Measurements from ENCODE around the gene RNF31. TPM values are rescaled to one million over a fixed set of nuclear protein-coding genes. Genes with fewer than 3 reads are reported as not detected.

The RNF31 gene
- total and polyA plus RNA-seq, 2 of the 13 experiments (the other 11 are each of a cell fraction or from before 2014, with no cell fraction given): 48.2 to 86.8 TPM

DNA sequence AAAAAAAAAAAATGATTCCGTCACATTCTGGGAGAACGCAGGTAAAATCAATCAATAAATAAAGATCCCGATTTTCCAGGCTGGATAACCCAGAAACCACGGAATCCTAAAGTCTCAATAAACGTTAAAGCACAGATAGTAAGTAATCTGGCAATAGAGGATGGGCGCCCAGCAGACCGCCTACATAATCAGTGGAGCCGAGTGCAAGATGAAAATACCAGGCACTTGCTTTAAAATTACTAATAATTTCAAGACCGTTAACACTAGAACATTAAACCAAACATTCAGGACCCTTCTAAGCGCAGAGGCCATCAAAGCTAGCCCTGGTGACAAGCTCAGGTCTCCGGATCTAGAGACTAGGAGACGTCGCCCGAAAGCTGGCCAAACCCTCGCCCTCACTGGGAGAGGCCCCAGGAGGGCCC, 33.9 kb upstream of the RNF31 start (continued):
- TF ChIP-seq, protein P1, sequence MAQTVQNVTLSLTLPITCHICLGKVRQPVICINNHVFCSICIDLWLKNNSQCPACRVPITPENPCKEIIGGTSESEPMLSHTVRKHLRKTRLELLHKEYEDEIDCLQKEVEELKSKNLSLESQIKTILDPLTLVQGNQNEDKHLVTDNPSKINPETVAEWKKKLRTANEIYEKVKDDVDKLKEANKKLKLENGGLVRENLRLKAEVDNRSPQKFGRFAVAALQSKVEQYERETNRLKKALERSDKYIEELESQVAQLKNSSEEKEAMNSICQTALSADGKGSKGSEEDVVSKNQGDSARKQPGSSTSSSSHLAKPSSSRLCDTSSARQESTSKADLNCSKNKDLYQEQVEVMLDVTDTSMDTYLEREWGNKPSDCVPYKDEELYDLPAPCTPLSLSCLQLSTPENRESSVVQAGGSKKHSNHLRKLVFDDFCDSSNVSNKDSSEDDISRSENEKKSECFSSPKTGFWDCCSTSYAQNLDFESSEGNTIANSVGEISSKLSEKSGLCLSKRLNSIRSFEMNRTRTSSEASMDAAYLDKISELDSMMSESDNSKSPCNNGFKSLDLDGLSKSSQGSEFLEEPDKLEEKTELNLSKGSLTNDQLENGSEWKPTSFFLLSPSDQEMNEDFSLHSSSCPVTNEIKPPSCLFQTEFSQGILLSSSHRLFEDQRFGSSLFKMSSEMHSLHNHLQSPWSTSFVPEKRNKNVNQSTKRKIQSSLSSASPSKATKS (CRISPR knock-in tag; IDR thresholded peaks at IDR 0.05): 0 out of 2 replicates have a peak, but pooled peaks have one; percentile 39
- TF ChIP-seq MLLT10 (CRISPR knock-in tag; IDR thresholded peaks at IDR 0.05): 0 out of 2 replicates have a peak, but pooled peaks have one; percentile 34
- TF ChIP-seq ZNF766 (CRISPR knock-in tag; IDR thresholded peaks at IDR 0.05; ENCODE audit: borderline replicate concordance): no peak
- TF ChIP-seq, protein P2, sequence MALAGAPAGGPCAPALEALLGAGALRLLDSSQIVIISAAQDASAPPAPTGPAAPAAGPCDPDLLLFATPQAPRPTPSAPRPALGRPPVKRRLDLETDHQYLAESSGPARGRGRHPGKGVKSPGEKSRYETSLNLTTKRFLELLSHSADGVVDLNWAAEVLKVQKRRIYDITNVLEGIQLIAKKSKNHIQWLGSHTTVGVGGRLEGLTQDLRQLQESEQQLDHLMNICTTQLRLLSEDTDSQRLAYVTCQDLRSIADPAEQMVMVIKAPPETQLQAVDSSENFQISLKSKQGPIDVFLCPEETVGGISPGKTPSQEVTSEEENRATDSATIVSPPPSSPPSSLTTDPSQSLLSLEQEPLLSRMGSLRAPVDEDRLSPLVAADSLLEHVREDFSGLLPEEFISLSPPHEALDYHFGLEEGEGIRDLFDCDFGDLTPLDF (CRISPR knock-in tag; IDR thresholded peaks at IDR 0.05): peak; percentile 71; the same call in 1 of the 2 replicates

DNA sequence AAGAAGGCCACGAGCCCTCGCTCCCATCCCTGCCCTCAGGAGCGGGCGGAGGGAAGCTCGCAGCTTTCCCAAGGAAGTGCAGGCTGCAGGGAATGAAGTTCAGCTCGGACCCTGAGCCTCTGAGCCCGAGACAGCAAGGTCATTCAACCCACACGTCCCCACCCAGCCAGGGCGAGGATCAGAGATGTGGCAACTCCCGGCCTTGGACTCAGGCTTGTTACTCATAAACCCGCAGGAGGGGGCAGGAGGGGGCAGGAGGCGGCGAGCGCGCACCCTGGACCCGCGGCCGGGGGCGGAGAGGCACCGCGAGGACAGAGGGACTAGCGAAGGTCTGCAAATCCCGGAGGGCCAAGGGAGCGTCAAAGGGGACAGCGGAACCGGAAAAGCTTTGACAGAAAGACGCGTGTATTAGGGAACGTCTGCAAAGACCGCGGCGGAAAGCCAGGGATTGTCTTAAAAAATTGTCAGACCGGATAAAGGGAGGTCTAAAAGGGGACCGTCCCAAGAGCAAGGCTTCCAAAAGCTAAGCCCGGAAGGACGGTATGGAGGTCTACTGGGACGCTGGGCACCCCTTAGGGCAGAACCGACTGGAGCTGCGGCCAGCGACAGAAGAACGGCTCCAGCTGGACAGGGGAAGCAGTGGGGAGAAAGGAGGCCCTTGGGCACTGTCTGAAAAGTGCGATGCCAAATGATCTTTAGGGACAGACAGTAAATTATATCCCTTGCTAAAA, 33.3 kb upstream of the RNF31 start:
- H2AFZ ChIP-seq (ENCODE audit: low read length): no peak overlapping the region
- H3K27ac ChIP-seq (ENCODE audit: extremely low read length, insufficient read depth, low read length): peak overlapping the region; percentile 98
- H4K20me1 ChIP-seq (ENCODE audit: insufficient read depth, low read length): no peaks in the 10 kb centered on the region
- H3K9ac ChIP-seq (ENCODE audit: insufficient read depth, low read depth, low read length): peak overlapping the region; percentile 99
- peak; percentile 93 for FAIRE-seq
- peak overlapping the region; percentile 66 to 96 (median 85) for H3K4me3 ChIP-seq (replicated peaks in 1 of 3; ENCODE audit: insufficient read depth in 1 of 3, low read depth in 2 of 3, low read length in 3 of 3)
- in situ Hi-C loops (cut with HindIII; ENCODE audit: extremely low pct_ligation_motif_present, low pct_unique_long_range_greater_than_20kb): loop anchor here (25.0 kb wide), 1 partner anchor 1527 kb away; the partner anchor contains the start of genes ABHD4 and DAD1
- DNase-seq (ENCODE audit: low spot score): peak; percentile 100
- peak overlapping the region; percentile 100 for H3K4me2 ChIP-seq (ENCODE audit: low read depth, low read length)
- peaks cover 57% of the 10 kb centered on the region for H3K4me1 ChIP-seq (ENCODE audit: insufficient read depth, low read length)
- intact Hi-C loops (cut with micrococcal nuclease; ENCODE audit: unreplicated experiment): loop anchor here (1.0 to 10.0 kb wide), 7 partner anchors 11 to 1019 kb away; partner anchors contain the start of genes ACIN1, BCL2L2, C14orf119 and IPO4
- ATAC-seq: peak; percentile 82
- no peaks in the 10 kb centered on the region for H3K9me3 ChIP-seq (ENCODE audit: low read length)
- H3K36me3 ChIP-seq (replicated peaks in 1 of 2; ENCODE audit: control insufficient read depth in 1 of 2, insufficient read depth in 2 of 2, low read length in 2 of 2): peaks cover 24 to 29% of the 10 kb centered on the region in 2 experiments
- H3K79me2 ChIP-seq (ENCODE audit: insufficient read depth, low read length): peaks cover 33% of the 10 kb centered on the region
- ChIA-PET CTCF (ENCODE audit: low intra/inter-chr PET ratio, low total read pairs) (interaction anchor here (1.0 to 1.6 kb wide), 3 partner anchors 20 to 47 kb away, joined by 3 read pairs; partner anchors contain the start of genes IRF9, PCK2 and PSME1), POLR2A (interaction anchor here (0.7 to 15.5 kb wide), 77 partner anchors 11 to 1348 kb away, joined by 3 to 977 read pairs (median 7); partner anchors contain the start of genes ACIN1, AP1G2, BCL2L2 and C14orf119)
- H3K27me3 ChIP-seq (ENCODE audit: control insufficient read depth in 1 of 2, insufficient read depth in 2 of 2, low read length in 2 of 2): no peaks in the 10 kb centered on the region; a peak in 1 of 5 replicates
- under 1% methylated on average over 42 of the region's 42 CpGs for WGBS (ENCODE audit: low lambda C conversion rate)
- BruUV-seq (replicated peaks): TSS peak; percentile 50
- TF ChIP-seq, protein P3, sequence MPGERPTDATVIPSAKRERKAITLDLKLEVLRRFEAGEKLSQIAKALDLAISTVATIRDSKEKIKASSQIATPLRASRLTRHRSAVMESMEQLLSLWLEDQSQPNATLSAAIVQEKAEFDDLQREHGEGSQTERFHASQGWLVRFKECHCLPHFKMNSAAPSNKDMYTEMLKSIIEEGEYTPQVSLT (CRISPR knock-in tag; IDR thresholded peaks at IDR 0.05; ENCODE audit: borderline replicate concordance, low read depth): no peak
- TF ChIP-seq, protein P4, sequence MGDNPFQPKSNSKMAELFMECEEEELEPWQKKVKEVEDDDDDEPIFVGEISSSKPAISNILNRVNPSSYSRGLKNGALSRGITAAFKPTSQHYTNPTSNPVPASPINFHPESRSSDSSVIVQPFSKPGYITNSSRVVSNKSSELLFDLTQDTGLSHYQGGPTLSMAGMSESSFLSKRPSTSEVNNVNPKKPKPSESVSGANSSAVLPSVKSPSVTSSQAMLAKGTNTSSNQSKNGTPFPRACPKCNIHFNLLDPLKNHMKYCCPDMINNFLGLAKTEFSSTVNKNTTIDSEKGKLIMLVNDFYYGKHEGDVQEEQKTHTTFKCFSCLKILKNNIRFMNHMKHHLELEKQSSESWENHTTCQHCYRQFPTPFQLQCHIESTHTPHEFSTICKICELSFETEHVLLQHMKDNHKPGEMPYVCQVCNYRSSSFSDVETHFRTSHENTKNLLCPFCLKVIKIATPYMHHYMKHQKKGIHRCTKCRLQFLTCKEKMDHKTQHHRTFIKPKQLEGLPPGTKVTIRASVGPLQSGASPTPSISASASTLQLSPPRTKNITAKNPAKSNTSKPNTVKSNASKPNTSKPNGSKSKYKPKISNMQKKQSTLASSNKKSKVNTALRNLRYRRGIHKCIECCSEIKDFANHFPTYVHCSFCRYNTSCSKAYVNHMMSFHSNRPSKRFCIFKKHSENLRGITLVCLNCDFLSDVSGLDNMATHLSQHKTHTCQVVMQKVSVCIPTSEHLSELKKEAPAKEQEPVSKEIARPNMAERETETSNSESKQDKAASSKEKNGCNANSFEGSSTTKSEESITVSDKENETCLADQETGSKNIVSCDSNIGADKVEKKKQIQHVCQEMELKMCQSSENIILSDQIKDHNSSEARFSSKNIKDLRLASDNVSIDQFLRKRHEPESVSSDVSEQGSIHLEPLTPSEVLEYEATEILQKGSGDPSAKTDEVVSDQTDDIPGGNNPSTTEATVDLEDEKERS (CRISPR knock-in tag; IDR thresholded peaks at IDR 0.05): peak; percentile 79
- TF ChIP-seq PHF20 (CRISPR knock-in tag; IDR thresholded peaks at IDR 0.05): no peak
- TF ChIP-seq, protein P5, sequence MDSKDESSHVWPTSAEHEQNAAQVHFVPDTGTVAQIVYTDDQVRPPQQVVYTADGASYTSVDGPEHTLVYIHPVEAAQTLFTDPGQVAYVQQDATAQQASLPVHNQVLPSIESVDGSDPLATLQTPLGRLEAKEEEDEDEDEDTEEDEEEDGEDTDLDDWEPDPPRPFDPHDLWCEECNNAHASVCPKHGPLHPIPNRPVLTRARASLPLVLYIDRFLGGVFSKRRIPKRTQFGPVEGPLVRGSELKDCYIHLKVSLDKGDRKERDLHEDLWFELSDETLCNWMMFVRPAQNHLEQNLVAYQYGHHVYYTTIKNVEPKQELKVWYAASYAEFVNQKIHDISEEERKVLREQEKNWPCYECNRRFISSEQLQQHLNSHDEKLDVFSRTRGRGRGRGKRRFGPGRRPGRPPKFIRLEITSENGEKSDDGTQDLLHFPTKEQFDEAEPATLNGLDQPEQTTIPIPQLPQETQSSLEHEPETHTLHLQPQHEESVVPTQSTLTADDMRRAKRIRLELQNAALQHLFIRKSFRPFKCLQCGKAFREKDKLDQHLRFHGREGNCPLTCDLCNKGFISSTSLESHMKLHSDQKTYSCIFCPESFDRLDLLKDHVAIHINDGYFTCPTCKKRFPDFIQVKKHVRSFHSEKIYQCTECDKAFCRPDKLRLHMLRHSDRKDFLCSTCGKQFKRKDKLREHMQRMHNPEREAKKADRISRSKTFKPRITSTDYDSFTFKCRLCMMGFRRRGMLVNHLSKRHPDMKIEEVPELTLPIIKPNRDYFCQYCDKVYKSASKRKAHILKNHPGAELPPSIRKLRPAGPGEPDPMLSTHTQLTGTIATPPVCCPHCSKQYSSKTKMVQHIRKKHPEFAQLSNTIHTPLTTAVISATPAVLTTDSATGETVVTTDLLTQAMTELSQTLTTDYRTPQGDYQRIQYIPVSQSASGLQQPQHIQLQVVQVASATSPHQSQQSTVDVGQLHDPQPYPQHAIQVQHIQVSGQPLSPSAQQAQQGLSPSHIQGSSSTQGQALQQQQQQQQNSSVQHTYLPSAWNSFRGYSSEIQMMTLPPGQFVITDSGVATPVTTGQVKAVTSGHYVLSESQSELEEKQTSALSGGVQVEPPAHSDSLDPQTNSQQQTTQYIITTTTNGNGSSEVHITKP (CRISPR knock-in tag; IDR thresholded peaks at IDR 0.05; ENCODE audit: low read depth): peak; percentile 92; the same call in 1 of the 2 replicates

All from HepG2 (cell line).